Liver (tissue), 3 donors: Measurements from ENCODE around the gene SLC5A1.

ENCODE experiments used
- CTCF ChIP-seq: fragments of 150-350 bp; IDR thresholded peaks from 2 replicates; pipeline ENCODE4 v1.5.1; 2017; ENCODE audit warnings: improper control_type of control experiment, low read depth, low read length; ENCODE audit not compliant: missing input control
- EGR1 ChIP-seq, 2 donors: IDR thresholded peaks; 2 replicates each; pipeline ENCODE4 v1.6.1; 2016 to 2018; ENCODE audit warnings: antibody characterized with exemption in 2 of 2, low read depth in 2 of 2
- FOXA1 ChIP-seq: IDR thresholded peaks from 2 replicates; pipeline ENCODE4 v1.6.1; 2016; ENCODE audit warnings: antibody characterized with exemption
- GABPA ChIP-seq, 2 donors: IDR thresholded peaks in 1 of 2; conservative IDR thresholded peaks in 1 of 2; 2 replicates each; pipeline ENCODE4 v1.6.1; 2016; ENCODE audit warnings: antibody characterized with exemption in 2 of 2, mild to moderate bottlenecking in 1 of 2, moderate library complexity in 1 of 2
- HNF4G ChIP-seq: IDR thresholded peaks from 2 replicates; pipeline ENCODE4 v1.6.1; 2016; ENCODE audit warnings: antibody characterized with exemption
- RAD21 ChIP-seq, 2 donors: IDR thresholded peaks; 2 replicates each; pipeline ENCODE4 v1.6.1; 2016; ENCODE audit warnings: antibody characterized with exemption in 2 of 2, mild to moderate bottlenecking in 2 of 2
- REST ChIP-seq: IDR thresholded peaks from 2 replicates; pipeline ENCODE4 v1.6.1; 2016; ENCODE audit warnings: antibody characterized with exemption, mild to moderate bottlenecking
- SP1 ChIP-seq: IDR thresholded peaks from 2 replicates; pipeline ENCODE4 v1.6.1; 2018; ENCODE audit warnings: antibody characterized with exemption, mild to moderate bottlenecking
- TAF1 ChIP-seq: conservative IDR thresholded peaks from 2 replicates; pipeline ENCODE4 v1.6.1; 2016; ENCODE audit warnings: antibody characterized with exemption, mild to moderate bottlenecking
- YY1 ChIP-seq: IDR thresholded peaks from 2 replicates; pipeline ENCODE4 v1.6.1; 2016; ENCODE audit warnings: antibody characterized with exemption, mild to moderate bottlenecking
- ZBTB33 ChIP-seq: IDR thresholded peaks from 2 replicates; pipeline ENCODE4 v1.6.1; 2016; ENCODE audit warnings: antibody characterized with exemption
- donor health status: healthy.
- donor health status: healthy.

GRCh38 chr22:32069579-32070372 lies 26.7 kb downstream of the SLC5A1 start:
- TF ChIP-seq CTCF (no peak), SP1 (no peak), EGR1 (IDR thresholded peaks at IDR 0.05; ENCODE audit: low read depth in 2 of 2) (no peak), REST (no peak), YY1 (no peak), GABPA (IDR thresholded peaks at IDR 0.05 in 1 of 2, conservative IDR thresholded peaks at IDR 0.05 in 1 of 2) (no peak), ZBTB33 (no peak), FOXA1 (no peak), RAD21 (IDR thresholded peaks at IDR 0.05) (no peak), HNF4G (no peak), TAF1 (no peak)
